Uterus (tissue), 4 donors: ENCODE results near the gene DCHS2. TPM values are rescaled to one million over a fixed set of nuclear protein-coding genes. Genes with fewer than 3 reads are reported as not detected.

Experiments used
- DNase-seq, 2 donors: peaks; one replicate each; pipeline ENCODE4 v3.0.0-alpha.2; 2019 to 2020
- H3K27ac ChIP-seq, 2 donors: fragments of 200-600 bp; sonication (generic); 1 replicate in 1 of 2; 2 replicates in 1 of 2; pipeline ENCODE4 v1.5.1; 2016 to 2018
- H3K27me3 ChIP-seq, 2 donors: fragments of 200-600 bp; sonication (generic); one replicate each; pipeline ENCODE4 v1.5.1; 2018 to 2019; ENCODE audit warnings: control low read depth in 1 of 2
- H3K36me3 ChIP-seq, 2 donors: fragments of 200-600 bp; sonication (generic); one replicate each; pipeline ENCODE4 v1.5.1; 2019; ENCODE audit warnings: control low read depth in 1 of 2
- H3K4me1 ChIP-seq, 2 donors: fragments of 200-600 bp; sonication (generic); one replicate each; pipeline ENCODE4 v1.5.1; 2018 to 2019; ENCODE audit warnings: control low read depth in 1 of 2
- H3K4me3 ChIP-seq, 2 donors: fragments of 200-600 bp; sonication (generic); 1 replicate in 1 of 2; 2 replicates in 1 of 2; pipeline ENCODE4 v1.5.1; 2018 to 2019; ENCODE audit warnings: mild to moderate bottlenecking in 1 of 2
- H3K9me3 ChIP-seq, 2 donors: fragments of 200-600 bp; sonication (generic); one replicate each; pipeline ENCODE4 v1.5.1; 2019; ENCODE audit warnings: control low read depth in 1 of 2
- POLR2A ChIP-seq, 2 donors: fragments of 450-650 bp; IDR thresholded peaks; one replicate each; pipeline ENCODE4 v1.6.1; 2016; ENCODE audit warnings: antibody characterized with exemption in 2 of 2, mild to moderate bottlenecking in 1 of 2, moderate library complexity in 1 of 2
- intact Hi-C: fragments of 100-400 bp; cut with DNase I; formaldehyde crosslinking; loops from one replicate; pipeline ENCODE4 v1.15.1; 2023; ENCODE audit warnings: low total_unique reads
- total RNA-seq, 4 donors: library from RNA; depleted of rRNA in 3 of 4; stranded (reverse); fragments of >200 nt in 3 of 4; gene quantifications; one replicate each; pipeline versions ENCODE4 v1.1.0 to v1.2.4, GENCODE V29; 2014 to 2023
- TF ChIP-seq, protein P1 (sequence below), 4 experiments: fragments of 200-600 bp in 2 of 4; fragments of 450-650 bp in 2 of 4; sonication (generic) in 2 of 4; IDR thresholded peaks; one replicate each; pipeline ENCODE4 v1.5.1; 2016 to 2019; ENCODE audit warnings: antibody characterized with exemption in 4 of 4, mild to moderate bottlenecking in 2 of 4, moderate library complexity in 1 of 4
- donor health status: DM: yes; HTN: yes; CAD: no.

Gene DCHS2
- total RNA-seq, 4 donors from 2014 or later = 10.6 to 51.4 (median 17.5) TPM

DNA sequence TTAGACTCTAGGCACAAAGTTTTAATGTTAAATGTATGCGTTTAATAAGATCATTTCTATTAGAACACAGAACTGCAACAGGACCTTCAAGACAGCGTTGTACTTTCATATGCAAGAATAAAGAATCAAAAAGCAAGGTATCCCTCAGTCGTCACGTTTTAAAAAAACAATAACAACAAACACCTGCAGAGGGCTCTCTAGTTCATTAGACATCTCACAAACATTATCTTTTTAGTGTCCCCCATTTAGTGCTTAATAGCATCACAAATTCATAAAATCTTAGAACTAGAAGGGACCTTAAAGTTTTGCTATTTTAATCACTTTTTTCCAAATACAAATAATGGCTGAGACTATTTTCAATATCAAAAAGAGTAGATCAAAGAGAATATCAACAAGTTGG, 236.6 kb downstream of the DCHS2 start:
- no peak for TF ChIP-seq POLR2A (IDR thresholded peaks at IDR 0.05)
- TF ChIP-seq, protein P1, sequence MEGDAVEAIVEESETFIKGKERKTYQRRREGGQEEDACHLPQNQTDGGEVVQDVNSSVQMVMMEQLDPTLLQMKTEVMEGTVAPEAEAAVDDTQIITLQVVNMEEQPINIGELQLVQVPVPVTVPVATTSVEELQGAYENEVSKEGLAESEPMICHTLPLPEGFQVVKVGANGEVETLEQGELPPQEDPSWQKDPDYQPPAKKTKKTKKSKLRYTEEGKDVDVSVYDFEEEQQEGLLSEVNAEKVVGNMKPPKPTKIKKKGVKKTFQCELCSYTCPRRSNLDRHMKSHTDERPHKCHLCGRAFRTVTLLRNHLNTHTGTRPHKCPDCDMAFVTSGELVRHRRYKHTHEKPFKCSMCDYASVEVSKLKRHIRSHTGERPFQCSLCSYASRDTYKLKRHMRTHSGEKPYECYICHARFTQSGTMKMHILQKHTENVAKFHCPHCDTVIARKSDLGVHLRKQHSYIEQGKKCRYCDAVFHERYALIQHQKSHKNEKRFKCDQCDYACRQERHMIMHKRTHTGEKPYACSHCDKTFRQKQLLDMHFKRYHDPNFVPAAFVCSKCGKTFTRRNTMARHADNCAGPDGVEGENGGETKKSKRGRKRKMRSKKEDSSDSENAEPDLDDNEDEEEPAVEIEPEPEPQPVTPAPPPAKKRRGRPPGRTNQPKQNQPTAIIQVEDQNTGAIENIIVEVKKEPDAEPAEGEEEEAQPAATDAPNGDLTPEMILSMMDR (IDR thresholded peaks at IDR 0.05) = no peak
- no peaks in the 10 kb centered on the region for H3K27me3 ChIP-seq
- no peak overlapping the region for H3K27ac ChIP-seq
- no peak overlapping the region for H3K4me3 ChIP-seq
- intact Hi-C loops = no loop called here
- H3K4me1 ChIP-seq = no peaks in the 10 kb centered on the region
- no peaks in the 10 kb centered on the region for H3K36me3 ChIP-seq
- DNase-seq = no peak
- H3K9me3 ChIP-seq = no peaks in the 10 kb centered on the region

DNA sequence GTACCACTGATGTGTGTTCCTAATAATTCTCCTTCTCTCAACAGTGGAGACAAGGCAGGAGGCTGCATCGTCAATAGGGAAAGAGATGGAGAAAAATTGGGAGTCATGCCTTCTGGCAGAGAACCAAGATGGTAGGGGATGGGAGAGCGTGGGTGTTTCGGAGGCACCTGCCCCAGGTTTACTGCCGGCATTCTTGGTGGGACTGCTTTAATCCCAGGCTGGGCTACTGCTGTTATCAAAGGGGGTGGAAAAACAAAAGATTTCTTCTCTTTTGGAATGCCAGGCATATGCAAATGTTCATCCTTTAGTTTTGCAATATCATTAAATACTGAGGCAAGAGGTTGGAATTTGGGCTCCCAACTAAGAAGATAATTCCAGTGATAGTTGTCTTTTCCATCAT, 257.0 kb downstream of the DCHS2 start:
- Histone ChIP-seq H3K27me3 (no peaks in the 10 kb centered on the region), H3K36me3 (no peaks in the 10 kb centered on the region), H3K4me1 (no peaks in the 10 kb centered on the region), H3K27ac (no peak overlapping the region), H3K9me3 (no peaks in the 10 kb centered on the region), H3K4me3 (no peak overlapping the region)
- intact Hi-C loops = no loop called here
- TF ChIP-seq POLR2A (IDR thresholded peaks at IDR 0.05) = no peak
- TF ChIP-seq, protein P1 (IDR thresholded peaks at IDR 0.05) = no peak
- DNase-seq = no peak

DNA sequence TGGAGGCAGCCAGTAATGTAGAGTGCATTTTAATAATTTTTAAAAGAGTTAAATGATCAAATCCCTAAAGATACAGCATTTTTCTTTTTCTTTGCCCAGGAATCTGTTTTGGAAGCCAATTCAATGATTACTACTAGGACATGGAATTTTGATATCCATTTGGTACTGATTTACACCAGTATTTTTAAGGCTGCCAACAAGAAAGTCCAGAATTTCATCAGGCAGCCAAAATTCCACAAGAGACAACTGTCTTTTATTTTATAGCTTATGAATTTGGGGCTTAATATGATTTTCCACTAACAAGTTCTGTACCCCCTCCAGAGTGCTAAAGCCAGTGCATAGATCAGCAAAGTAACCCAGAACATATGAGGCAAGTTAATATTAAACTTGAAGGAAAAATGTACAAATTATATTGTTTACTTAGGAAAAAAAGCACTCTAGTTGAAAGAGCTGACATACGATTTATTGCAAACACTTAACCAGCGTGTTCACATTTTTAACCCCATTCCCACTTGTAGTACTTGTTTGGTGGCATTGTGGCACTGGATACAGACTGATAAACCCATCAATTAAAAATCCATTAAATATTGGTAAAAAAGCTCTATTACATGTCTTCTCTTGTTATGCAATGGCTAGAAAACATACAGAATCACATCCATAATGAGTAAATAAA, 259.7 kb downstream of the DCHS2 start:
- H3K9me3 ChIP-seq = no peaks in the 10 kb centered on the region
- intact Hi-C loops = no loop called here
- no peak overlapping the region for H3K27ac ChIP-seq
- no peaks in the 10 kb centered on the region for H3K4me1 ChIP-seq
- no peaks in the 10 kb centered on the region for H3K27me3 ChIP-seq
- DNase-seq = no peak
- no peak overlapping the region for H3K4me3 ChIP-seq
- TF ChIP-seq POLR2A (IDR thresholded peaks at IDR 0.05) = no peak
- TF ChIP-seq, protein P1 (IDR thresholded peaks at IDR 0.05) = no peak
- H3K36me3 ChIP-seq = no peaks in the 10 kb centered on the region

DNA sequence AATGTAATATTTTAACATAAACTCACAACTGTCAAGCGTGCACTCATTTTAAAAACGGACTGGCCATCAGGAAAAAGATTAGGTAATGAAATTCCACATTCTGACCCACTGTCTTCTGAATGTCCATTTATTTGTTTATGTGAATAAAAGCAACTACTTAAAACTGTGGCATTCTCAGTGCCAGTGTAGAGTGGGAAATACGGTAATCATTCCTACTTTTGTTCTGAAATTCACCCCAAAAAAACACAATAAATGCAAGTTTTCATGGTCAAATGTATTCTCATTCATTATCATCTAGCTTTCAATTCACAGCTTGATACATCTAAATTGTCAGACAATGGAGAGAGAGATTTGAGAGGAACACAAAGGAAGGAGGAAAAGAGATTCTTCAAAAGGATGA, 260.9 kb downstream of the DCHS2 start:
- no peak for DNase-seq
- Histone ChIP-seq H3K4me3 (no peak overlapping the region), H3K4me1 (no peaks in the 10 kb centered on the region), H3K27ac (no peak overlapping the region), H3K9me3 (no peaks in the 10 kb centered on the region), H3K36me3 (no peaks in the 10 kb centered on the region), H3K27me3 (no peaks in the 10 kb centered on the region)
- no peak for TF ChIP-seq POLR2A (IDR thresholded peaks at IDR 0.05)
- TF ChIP-seq, protein P1 (IDR thresholded peaks at IDR 0.05) = no peak
- intact Hi-C loops = no loop called here

DNA sequence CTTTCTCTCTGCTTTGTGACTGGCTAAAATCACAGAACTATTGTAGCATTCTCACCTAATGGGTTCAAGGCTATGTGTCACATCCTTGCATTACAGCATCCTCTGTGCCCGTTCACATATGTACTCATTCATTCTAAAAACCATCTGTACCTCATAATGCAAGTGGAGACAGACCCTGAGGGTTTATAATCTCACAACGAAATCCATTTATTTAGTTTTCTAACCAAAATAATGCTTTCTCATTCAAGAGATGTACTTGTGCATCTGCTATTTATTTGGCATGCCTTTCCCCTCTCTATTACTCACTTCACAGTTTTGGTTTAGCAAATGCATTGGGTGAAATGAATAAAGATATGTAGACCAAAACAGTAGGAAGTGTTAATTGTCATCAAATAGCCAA, 261.5 kb downstream of the DCHS2 start:
- H3K27me3 ChIP-seq = no peaks in the 10 kb centered on the region
- DNase-seq = no peak
- intact Hi-C loops = no loop called here

More for the DNA sequence above, 261.5 kb downstream of the DCHS2 start:
- no peak for TF ChIP-seq POLR2A (IDR thresholded peaks at IDR 0.05)
- TF ChIP-seq, protein P1 (IDR thresholded peaks at IDR 0.05) = no peak
- H3K4me1 ChIP-seq = no peaks in the 10 kb centered on the region
- H3K36me3 ChIP-seq = no peaks in the 10 kb centered on the region
- H3K4me3 ChIP-seq = no peak overlapping the region
- no peaks in the 10 kb centered on the region for H3K9me3 ChIP-seq
- H3K27ac ChIP-seq = no peak overlapping the region
